ENCODE measurements around the gene IL17RE. TPM values are rescaled to one million over a fixed set of nuclear protein-coding genes. Genes with fewer than 3 reads are reported as not detected.

The IL17RE gene
- total and polyA plus RNA-seq, 9 of the 15 experiments (the other 6 are each of a cell fraction or from before 2014, with no cell fraction given) = 0.32 to 1.9 (median 0.51) TPM; not detected in 4

DNA sequence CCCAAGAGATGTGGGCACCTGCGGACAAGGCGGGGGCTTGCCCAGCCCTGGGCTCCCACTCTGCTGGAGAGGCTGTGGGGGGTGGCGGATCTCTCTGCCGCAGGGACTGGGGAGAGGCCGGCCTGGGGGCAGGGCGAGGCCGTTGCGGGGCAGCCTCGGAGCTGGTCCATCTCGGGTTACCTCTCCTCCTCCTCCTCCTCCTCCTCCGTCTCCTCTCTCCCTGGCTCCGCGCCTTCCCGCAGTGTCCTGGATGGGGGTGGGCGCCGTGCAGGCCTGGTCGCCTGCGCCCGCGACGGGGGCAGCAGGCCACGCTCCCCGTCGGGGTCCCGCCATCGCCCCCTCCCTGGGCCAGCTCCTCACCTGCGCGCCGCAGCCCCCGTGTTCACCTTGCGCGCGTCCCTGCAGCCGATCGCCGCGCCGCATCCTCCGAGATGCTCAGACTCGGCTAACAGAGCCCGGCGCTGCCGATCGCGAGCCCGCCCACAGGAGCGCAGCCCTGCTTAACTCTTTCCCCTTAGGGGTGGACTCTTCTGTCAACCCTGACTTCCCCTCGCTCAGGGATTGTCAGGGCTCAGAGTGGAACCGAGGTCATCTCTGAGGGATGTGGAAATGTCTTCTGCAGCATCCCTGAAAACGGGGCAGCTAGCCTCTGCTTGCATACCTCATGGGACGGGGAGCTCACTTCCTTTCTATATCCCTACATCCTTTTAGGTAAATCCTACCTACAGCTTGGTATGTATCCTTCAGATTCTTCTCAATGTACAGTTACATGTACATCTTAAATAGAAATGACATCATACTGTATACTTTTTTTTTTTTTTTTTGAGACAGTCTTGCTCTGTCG, 49.5 kb downstream of the IL17RE start, which contains the start of gene PRRT3 (continued):
- TF ChIP-seq, protein P1, sequence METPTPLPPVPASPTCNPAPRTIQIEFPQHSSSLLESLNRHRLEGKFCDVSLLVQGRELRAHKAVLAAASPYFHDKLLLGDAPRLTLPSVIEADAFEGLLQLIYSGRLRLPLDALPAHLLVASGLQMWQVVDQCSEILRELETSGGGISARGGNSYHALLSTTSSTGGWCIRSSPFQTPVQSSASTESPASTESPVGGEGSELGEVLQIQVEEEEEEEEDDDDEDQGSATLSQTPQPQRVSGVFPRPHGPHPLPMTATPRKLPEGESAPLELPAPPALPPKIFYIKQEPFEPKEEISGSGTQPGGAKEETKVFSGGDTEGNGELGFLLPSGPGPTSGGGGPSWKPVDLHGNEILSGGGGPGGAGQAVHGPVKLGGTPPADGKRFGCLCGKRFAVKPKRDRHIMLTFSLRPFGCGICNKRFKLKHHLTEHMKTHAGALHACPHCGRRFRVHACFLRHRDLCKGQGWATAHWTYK (CRISPR knock-in tag; IDR thresholded peaks at IDR 0.05) = 0 out of 2 replicates have a peak, but pooled peaks have one; percentile 24
- TF ChIP-seq, protein P2, sequence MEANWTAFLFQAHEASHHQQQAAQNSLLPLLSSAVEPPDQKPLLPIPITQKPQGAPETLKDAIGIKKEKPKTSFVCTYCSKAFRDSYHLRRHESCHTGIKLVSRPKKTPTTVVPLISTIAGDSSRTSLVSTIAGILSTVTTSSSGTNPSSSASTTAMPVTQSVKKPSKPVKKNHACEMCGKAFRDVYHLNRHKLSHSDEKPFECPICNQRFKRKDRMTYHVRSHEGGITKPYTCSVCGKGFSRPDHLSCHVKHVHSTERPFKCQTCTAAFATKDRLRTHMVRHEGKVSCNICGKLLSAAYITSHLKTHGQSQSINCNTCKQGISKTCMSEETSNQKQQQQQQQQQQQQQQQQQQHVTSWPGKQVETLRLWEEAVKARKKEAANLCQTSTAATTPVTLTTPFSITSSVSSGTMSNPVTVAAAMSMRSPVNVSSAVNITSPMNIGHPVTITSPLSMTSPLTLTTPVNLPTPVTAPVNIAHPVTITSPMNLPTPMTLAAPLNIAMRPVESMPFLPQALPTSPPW (CRISPR knock-in tag; IDR thresholded peaks at IDR 0.05) = no peak
- TF ChIP-seq ZNF133 (CRISPR knock-in tag; IDR thresholded peaks at IDR 0.05) = no peak
- no peak for TF ChIP-seq CREB1 (IDR thresholded peaks at IDR 0.05)
- TF ChIP-seq CREB1 (CRISPR knock-in tag; IDR thresholded peaks at IDR 0.05) = peak; percentile 41
- peak; percentile 99 for TF ChIP-seq HDAC2 (IDR thresholded peaks at IDR 0.05)
- TF ChIP-seq ZZZ3 (IDR thresholded peaks at IDR 0.05) = no peak
- TF ChIP-seq ZNF232 (CRISPR knock-in tag; IDR thresholded peaks at IDR 0.05) = no peak
- no peak for TF ChIP-seq ZNF174 (CRISPR knock-in tag; IDR thresholded peaks at IDR 0.05)
- peak; percentile 44 for TF ChIP-seq KDM5B (IDR thresholded peaks at IDR 0.05; ENCODE audit: insufficient replicate concordance, low read depth, low read length)
- no peak for TF ChIP-seq HDAC8 (tag; IDR thresholded peaks at IDR 0.05)
- TF ChIP-seq TEAD2 (tag; IDR thresholded peaks at IDR 0.05) = no peak
- TF ChIP-seq, protein P3, sequence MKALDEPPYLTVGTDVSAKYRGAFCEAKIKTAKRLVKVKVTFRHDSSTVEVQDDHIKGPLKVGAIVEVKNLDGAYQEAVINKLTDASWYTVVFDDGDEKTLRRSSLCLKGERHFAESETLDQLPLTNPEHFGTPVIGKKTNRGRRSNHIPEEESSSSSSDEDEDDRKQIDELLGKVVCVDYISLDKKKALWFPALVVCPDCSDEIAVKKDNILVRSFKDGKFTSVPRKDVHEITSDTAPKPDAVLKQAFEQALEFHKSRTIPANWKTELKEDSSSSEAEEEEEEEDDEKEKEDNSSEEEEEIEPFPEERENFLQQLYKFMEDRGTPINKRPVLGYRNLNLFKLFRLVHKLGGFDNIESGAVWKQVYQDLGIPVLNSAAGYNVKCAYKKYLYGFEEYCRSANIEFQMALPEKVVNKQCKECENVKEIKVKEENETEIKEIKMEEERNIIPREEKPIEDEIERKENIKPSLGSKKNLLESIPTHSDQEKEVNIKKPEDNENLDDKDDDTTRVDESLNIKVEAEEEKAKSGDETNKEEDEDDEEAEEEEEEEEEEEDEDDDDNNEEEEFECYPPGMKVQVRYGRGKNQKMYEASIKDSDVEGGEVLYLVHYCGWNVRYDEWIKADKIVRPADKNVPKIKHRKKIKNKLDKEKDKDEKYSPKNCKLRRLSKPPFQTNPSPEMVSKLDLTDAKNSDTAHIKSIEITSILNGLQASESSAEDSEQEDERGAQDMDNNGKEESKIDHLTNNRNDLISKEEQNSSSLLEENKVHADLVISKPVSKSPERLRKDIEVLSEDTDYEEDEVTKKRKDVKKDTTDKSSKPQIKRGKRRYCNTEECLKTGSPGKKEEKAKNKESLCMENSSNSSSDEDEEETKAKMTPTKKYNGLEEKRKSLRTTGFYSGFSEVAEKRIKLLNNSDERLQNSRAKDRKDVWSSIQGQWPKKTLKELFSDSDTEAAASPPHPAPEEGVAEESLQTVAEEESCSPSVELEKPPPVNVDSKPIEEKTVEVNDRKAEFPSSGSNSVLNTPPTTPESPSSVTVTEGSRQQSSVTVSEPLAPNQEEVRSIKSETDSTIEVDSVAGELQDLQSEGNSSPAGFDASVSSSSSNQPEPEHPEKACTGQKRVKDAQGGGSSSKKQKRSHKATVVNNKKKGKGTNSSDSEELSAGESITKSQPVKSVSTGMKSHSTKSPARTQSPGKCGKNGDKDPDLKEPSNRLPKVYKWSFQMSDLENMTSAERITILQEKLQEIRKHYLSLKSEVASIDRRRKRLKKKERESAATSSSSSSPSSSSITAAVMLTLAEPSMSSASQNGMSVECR (CRISPR knock-in tag; IDR thresholded peaks at IDR 0.05) = peak; percentile 60; the same call in 1 of the 2 replicates
- no peak; a peak in 1 of 4 replicates for TF ChIP-seq TRIM24 (IDR thresholded peaks at IDR 0.05)
- peak; percentile 21; the same call in 1 of the 2 replicates for TF ChIP-seq BRD4 (IDR thresholded peaks at IDR 0.05)
- TF ChIP-seq PTBP1 (IDR thresholded peaks at IDR 0.05; ENCODE audit: low read depth, low read length) = 0 out of 2 replicates have a peak, but pooled peaks have one; percentile 87

Measured in K562 (cell line).